Activated naive CD8-positive, alpha-beta T cell treated with anti-CD3 and anti-CD28 coated beads, Interleukin-2, amount 10 ng/mL, durations not matched to agents 7 days and 5 days (primary cell): ENCODE measurements around the gene HSPG2. TPM values are rescaled to one million over a fixed set of nuclear protein-coding genes. Genes with fewer than 3 reads are reported as not detected.

Experiments
- ATAC-seq: fragments of 150-1000 bp; cut with Tn5 transposase; one replicate; pipeline ENCODE4 v1.10.0; 2021; ENCODE audit warnings: low read depth, moderate library complexity
- POLR2A ChIA-PET: fragments of 350-600 bp; sonication (Branson Sonifier 250); formaldehyde crosslinking; loops from one replicate; lab custom pipeline; 2021; ENCODE audit warnings: antibody characterized with exemption; lab: Charles Lee
- DNase-seq: peaks from one replicate; pipeline ENCODE4 v3.0.0; 2021
- H3K27ac Mint-ChIP-seq: one replicate; pipeline ENCODE4 v1.8.0; 2022; ENCODE audit warnings: mild to moderate bottlenecking, mixed read lengths
- H3K27me3 Mint-ChIP-seq: one replicate; pipeline ENCODE4 v1.8.0; 2022; ENCODE audit warnings: mild to moderate bottlenecking, moderate library complexity, mixed read lengths
- H3K36me3 Mint-ChIP-seq: one replicate; pipeline ENCODE4 v1.8.0; 2021; ENCODE audit warnings: mild to moderate bottlenecking, mixed read lengths
- H3K4me1 Mint-ChIP-seq: one replicate; pipeline ENCODE4 v1.8.0; 2021; ENCODE audit warnings: mixed read lengths
- H3K4me3 Mint-ChIP-seq: one replicate; pipeline ENCODE4 v1.8.0; 2022; ENCODE audit warnings: mild to moderate bottlenecking, moderate library complexity, mixed read lengths
- H3K9me3 Mint-ChIP-seq: one replicate; pipeline ENCODE4 v1.8.0; 2021; ENCODE audit warnings: mixed read lengths
- total RNA-seq, 2 experiments: library from RNA; stranded (reverse); gene quantifications; one replicate each; pipeline ENCODE4 v1.2.3, GENCODE V29; 2021

HSPG2 gene
- total RNA-seq, 2 experiments from 2014 or later: 6.7 to 9.5 TPM

DNA sequence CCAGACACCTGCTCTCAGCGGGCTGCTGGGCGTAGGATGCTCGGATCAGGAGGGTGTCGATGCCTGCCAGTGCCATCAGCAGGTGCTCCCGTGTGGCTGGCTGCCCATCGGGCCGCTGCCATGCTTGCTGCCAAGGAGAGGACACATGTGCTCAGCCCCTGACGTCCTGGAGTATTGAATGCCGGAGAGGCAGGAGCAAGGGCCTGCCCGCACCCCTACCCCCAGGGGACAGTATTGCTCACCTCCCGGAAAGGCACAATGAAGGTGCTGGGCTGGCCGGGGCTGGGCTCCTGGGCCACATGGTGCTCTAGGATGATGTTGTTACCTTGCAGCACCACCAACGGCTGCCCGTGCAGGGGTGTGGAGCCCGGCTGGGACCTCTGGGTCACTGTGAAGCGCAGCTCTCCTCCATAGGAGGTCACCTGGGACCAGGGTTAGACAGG, 61.5 kb downstream of the HSPG2 start:
- POLR2A ChIA-PET: no interaction called here
- DNase-seq (no peak), ATAC-seq (no peak)
- Mint-ChIP-seq H3K27me3 (no peaks in the 10 kb centered on the region), H3K9me3 (no peaks in the 10 kb centered on the region), H3K4me1 (no peaks in the 10 kb centered on the region), H3K36me3 (no peaks in the 10 kb centered on the region), H3K27ac (no peak overlapping the region), H3K4me3 (no peak overlapping the region)

DNA sequence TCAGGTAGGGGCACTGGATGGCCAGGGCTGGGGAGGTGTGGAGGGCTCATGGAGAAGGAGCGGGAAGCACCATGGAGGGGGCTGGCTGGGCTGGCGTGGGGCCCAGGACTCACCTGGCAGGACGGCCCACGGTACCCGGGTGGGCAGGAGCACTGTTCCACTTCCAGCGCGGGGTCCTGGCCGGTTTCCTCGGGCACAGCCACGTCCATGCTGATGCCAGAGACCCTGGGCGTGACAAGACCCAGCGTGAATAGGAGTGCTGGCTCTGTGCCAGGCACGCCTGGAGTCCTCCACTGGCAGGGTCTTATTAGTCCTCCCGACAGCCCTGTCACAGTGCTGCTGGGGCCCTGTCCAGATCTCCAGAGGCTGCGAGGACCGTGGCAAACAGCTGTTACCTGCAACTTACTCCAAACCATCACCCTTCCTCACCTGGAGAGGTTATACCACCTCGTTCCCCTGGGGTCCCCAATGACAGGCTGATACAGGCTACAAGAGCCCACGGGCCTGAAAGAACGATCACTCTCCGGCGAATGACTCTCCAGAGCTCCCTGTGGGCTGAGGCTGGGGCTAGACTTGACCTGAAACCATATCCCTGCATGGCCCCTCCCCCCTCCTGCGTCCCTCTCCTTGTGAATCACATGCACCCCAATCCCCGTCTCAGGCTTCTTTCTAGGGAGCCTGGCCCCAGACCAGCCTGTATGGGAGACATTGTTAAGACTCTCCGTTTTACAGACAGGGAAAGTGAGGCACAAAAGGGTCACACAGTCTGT, 62.1 kb downstream of the HSPG2 start:
- POLR2A ChIA-PET: no interaction called here
- H3K9me3 Mint-ChIP-seq: no peaks in the 10 kb centered on the region
- DNase-seq (no peak), ATAC-seq (no peak)
- no peaks in the 10 kb centered on the region for H3K36me3 Mint-ChIP-seq
- no peak overlapping the region for H3K4me3 Mint-ChIP-seq
- no peaks in the 10 kb centered on the region for H3K27me3 Mint-ChIP-seq
- H3K27ac Mint-ChIP-seq: no peak overlapping the region
- no peaks in the 10 kb centered on the region for H3K4me1 Mint-ChIP-seq

DNA sequence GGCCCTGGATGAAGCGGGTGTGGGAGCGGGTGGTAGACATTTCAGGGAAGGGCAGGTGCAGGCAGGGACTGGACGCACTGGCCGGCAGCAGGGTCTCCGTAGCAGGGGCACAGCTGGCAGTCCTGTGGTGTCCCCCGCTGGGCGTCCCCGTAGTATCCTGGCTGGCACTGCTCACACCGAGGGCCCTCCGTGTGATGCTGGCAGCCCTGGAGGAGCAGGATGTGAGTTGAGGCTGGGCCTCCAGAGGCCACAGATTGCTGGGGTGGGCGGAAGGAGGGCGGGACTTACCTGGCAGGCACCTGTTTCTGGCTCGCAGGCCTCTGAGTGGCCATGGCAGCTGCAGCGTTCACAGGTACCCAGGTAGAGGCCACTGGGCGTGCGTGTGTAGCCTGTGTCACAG, 62.8 kb downstream of the HSPG2 start:
- POLR2A ChIA-PET: no interaction called here
- Mint-ChIP-seq H3K27ac (no peak overlapping the region), H3K4me1 (no peaks in the 10 kb centered on the region), H3K27me3 (no peaks in the 10 kb centered on the region), H3K9me3 (no peaks in the 10 kb centered on the region), H3K36me3 (no peaks in the 10 kb centered on the region), H3K4me3 (no peak overlapping the region)
- DNase-seq (no peak), ATAC-seq (no peak)

GRCh38 chr1:21873761-21874160, 63.3 kb downstream of the HSPG2 start:
- no peaks in the 10 kb centered on the region for H3K36me3 Mint-ChIP-seq

DNA sequence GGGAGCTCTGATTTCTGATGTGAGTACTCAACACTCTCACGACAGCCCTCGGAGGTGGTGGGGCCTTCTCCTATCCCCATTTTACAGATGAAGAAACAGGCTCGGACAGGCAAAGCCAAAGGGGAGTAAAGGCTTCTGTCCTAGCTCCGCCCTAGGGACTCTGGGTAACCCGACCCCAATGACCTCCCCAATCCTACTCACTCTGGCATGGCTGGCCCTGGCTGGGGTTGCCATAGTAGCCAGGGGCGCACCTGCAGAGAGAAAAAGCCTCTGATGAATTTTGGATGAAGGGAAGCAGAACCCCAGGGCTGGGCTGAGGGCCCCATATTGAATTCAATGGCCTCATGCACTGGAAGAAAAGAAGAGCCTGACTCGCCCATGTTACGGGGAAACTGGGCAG, 63.9 kb downstream of the HSPG2 start:
- Mint-ChIP-seq H3K27ac (no peak overlapping the region), H3K36me3 (no peaks in the 10 kb centered on the region), H3K27me3 (no peaks in the 10 kb centered on the region), H3K4me1 (no peaks in the 10 kb centered on the region), H3K9me3 (no peaks in the 10 kb centered on the region), H3K4me3 (no peak overlapping the region)
- POLR2A ChIA-PET: no interaction called here
- ATAC-seq: no peak
- no peak for DNase-seq

More at GRCh38 chr1:21873761-21874160, 63.3 kb downstream of the HSPG2 start:
- Mint-ChIP-seq H3K27me3 (no peaks in the 10 kb centered on the region), H3K27ac (no peak overlapping the region), H3K9me3 (no peaks in the 10 kb centered on the region), H3K4me3 (no peak overlapping the region), H3K4me1 (no peaks in the 10 kb centered on the region)
- no peak for DNase-seq
- POLR2A ChIA-PET: no interaction called here
- ATAC-seq: no peak

GRCh38 chr1:21872445-21873079, 64.5 kb downstream of the HSPG2 start:
- DNase-seq (no peak), ATAC-seq (no peak)
- POLR2A ChIA-PET: no interaction called here
- Mint-ChIP-seq H3K9me3 (no peaks in the 10 kb centered on the region), H3K4me3 (no peak overlapping the region), H3K27ac (no peak overlapping the region), H3K27me3 (no peaks in the 10 kb centered on the region), H3K36me3 (no peaks in the 10 kb centered on the region), H3K4me1 (no peaks in the 10 kb centered on the region)

GRCh38 chr1:21871943-21872342, 65.2 kb downstream of the HSPG2 start:
- ATAC-seq: no peak
- H3K9me3 Mint-ChIP-seq: no peaks in the 10 kb centered on the region
- POLR2A ChIA-PET: no interaction called here
- no peak overlapping the region for H3K27ac Mint-ChIP-seq
- no peaks in the 10 kb centered on the region for H3K27me3 Mint-ChIP-seq
- no peak overlapping the region for H3K4me3 Mint-ChIP-seq
- no peaks in the 10 kb centered on the region for H3K36me3 Mint-ChIP-seq
- no peaks in the 10 kb centered on the region for H3K4me1 Mint-ChIP-seq
- DNase-seq: no peak

- DNase-seq (no peak), ATAC-seq (no peak)
- H3K36me3 Mint-ChIP-seq: no peaks in the 10 kb centered on the region
- no peaks in the 10 kb centered on the region for H3K9me3 Mint-ChIP-seq
- H3K27ac Mint-ChIP-seq: no peak overlapping the region
- H3K4me3 Mint-ChIP-seq: no peak overlapping the region
- peaks cover 6% of the 10 kb centered on the region for H3K4me1 Mint-ChIP-seq
- POLR2A ChIA-PET: no interaction called here
- H3K27me3 Mint-ChIP-seq: no peaks in the 10 kb centered on the region
These were observed 66.5 kb downstream of the HSPG2 start for GRCh38 chr1:21870611-21871010.

DNA sequence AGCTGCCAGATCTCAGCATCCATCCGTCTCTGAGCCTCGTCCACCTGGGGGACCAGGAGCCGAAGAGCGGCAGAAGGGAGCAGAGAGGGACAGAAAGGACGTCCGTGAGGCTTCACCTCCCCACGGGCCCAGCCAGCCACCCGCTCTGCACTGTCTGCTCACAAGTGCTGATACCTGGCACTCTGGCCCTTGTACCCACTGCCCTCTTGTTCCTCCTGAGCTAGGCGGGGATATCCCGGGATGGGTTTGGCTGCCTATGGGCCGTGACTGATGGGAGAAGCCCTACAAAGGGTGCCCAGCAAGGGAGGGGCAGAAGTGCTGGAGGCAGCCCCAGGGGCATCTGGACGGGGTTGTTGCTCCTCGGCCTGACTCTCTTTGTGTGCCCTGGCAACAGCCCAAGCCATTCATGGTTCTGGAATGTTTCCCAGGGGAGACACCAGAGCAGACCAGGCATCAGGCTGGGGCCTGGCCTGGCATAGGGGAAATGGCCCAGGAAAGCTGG, 67.4 kb downstream of the HSPG2 start:
- no peaks in the 10 kb centered on the region for H3K27me3 Mint-ChIP-seq
- no peak for DNase-seq
- H3K27ac Mint-ChIP-seq: no peak overlapping the region
- no peak for ATAC-seq
- no peaks in the 10 kb centered on the region for H3K9me3 Mint-ChIP-seq
- peaks cover 6% of the 10 kb centered on the region for H3K4me1 Mint-ChIP-seq
- no peak overlapping the region for H3K4me3 Mint-ChIP-seq
- no peaks in the 10 kb centered on the region for H3K36me3 Mint-ChIP-seq
- POLR2A ChIA-PET: no interaction called here

DNA sequence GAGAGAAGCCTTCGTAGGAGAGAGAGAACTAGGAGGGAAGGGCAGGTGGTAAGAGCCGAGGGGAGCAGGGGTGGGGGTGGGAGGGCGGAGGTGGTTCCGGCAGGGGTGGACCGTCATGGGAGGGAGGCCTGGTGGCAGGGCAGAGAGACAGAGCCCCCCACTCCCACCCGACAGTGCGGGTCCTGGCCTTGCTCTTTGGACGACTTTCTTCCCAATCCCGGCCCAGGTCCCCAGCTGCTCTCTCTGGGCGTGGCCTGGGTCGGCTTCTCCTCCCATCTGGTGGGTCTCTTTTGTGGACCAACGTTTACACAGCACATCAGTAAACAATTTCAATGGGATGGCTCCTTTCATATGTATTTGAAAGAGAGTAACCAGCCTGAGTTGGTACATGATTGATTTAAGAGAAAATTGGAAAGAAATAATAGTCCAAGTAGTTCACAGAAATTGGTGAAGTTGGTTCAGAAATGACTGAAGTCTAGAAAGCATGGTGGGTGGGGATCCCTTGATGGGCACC, 68.1 kb downstream of the HSPG2 start:
- ATAC-seq (no peak), DNase-seq (no peak)
- POLR2A ChIA-PET: no interaction called here
- H3K4me3 Mint-ChIP-seq: no peak overlapping the region
- no peaks in the 10 kb centered on the region for H3K36me3 Mint-ChIP-seq
- no peak overlapping the region for H3K27ac Mint-ChIP-seq
- H3K4me1 Mint-ChIP-seq: peaks cover 6% of the 10 kb centered on the region
- no peaks in the 10 kb centered on the region for H3K9me3 Mint-ChIP-seq
- no peaks in the 10 kb centered on the region for H3K27me3 Mint-ChIP-seq

DNA sequence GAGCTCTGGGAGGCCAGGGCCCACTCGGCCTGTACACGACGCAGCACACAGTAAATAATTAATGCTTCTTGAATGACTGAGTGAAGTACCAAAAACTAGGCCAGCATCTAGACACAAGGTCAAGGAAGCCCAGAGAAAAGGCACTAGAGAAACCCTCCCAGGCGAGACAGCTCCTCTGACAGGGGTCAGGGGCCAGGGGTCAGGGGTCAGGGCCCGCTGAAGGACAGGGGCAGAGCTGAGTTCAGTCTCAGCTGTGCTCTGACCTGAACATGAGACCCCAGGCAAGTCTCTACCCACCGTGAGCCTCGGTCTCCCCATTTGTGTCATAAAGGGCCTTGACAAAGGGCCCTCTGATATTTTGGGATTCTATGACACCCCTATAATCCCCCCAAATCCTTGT, 68.6 kb downstream of the HSPG2 start:
- peaks cover 6% of the 10 kb centered on the region for H3K4me1 Mint-ChIP-seq
- ATAC-seq: no peak
- no peaks in the 10 kb centered on the region for H3K27me3 Mint-ChIP-seq
- no peak overlapping the region for H3K4me3 Mint-ChIP-seq
- no peak for DNase-seq
- H3K36me3 Mint-ChIP-seq: no peaks in the 10 kb centered on the region
- POLR2A ChIA-PET: no interaction called here
- H3K9me3 Mint-ChIP-seq: no peaks in the 10 kb centered on the region
- H3K27ac Mint-ChIP-seq: no peak overlapping the region

GRCh38 chr1:21867451-21867996, 69.6 kb downstream of the HSPG2 start:
- no peak overlapping the region for H3K4me3 Mint-ChIP-seq
- ATAC-seq: no peak
- POLR2A ChIA-PET: no interaction called here

DNA sequence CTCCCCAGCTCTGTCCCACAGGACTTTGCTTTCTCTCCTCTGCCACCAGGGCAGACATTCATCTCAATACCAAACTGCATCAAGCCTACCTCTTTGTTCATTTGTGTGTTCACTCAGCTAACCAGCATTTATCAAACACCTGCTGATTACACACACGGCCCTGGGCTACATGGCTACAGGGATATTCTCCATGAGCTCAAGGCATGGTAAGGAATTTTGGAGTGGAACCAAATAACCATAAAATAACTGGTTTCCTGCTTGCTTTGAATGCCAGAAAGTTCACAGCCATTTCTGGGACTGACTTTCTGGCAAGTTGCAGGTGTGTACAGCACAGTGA, 70.4 kb downstream of the HSPG2 start:
- DNase-seq (no peak), ATAC-seq (no peak)
- Mint-ChIP-seq H3K4me1 (peaks cover 6% of the 10 kb centered on the region), H3K9me3 (no peaks in the 10 kb centered on the region), H3K27me3 (no peaks in the 10 kb centered on the region), H3K36me3 (peaks cover 2% of the 10 kb centered on the region), H3K27ac (no peak overlapping the region), H3K4me3 (no peak overlapping the region)
- POLR2A ChIA-PET: no interaction called here

More at GRCh38 chr1:21867451-21867996, 69.6 kb downstream of the HSPG2 start:
- peaks cover 6% of the 10 kb centered on the region for H3K4me1 Mint-ChIP-seq
- no peaks in the 10 kb centered on the region for H3K27me3 Mint-ChIP-seq
- no peak for DNase-seq
- H3K36me3 Mint-ChIP-seq: no peaks in the 10 kb centered on the region
- H3K27ac Mint-ChIP-seq: no peak overlapping the region
- H3K9me3 Mint-ChIP-seq: no peaks in the 10 kb centered on the region
